ENCODE data around the gene AZIN2.

Gene AZIN2

GRCh38 chr1:33155877-33156538 is 75.1 kb downstream of the AZIN2 start:
- DNase-seq = no peak

GRCh38 chr1:33157131-33157530 is 76.2 kb downstream of the AZIN2 start:
- no peak for DNase-seq

- DNase-seq = no peak
Measured at GRCh38 chr1:33158366-33158765, 77.4 kb downstream of the AZIN2 start.

- DNase-seq = no peak
Measured at GRCh38 chr1:33159577-33159976, 78.6 kb downstream of the AZIN2 start.

- DNase-seq = peak; percentile 78
Measured at GRCh38 chr1:33161061-33161681, 80.2 kb downstream of the AZIN2 start.

GRCh38 chr1:33162141-33162540 is 81.2 kb downstream of the AZIN2 start:
- DNase-seq = no peak

GRCh38 chr1:33163621-33164519 is 82.9 kb downstream of the AZIN2 start:
- peak; percentile 49 for DNase-seq

GRCh38 chr1:33165209-33165608 is 84.3 kb downstream of the AZIN2 start:
- DNase-seq = no peak

- DNase-seq = no peak
Measured at GRCh38 chr1:33165809-33166208, 84.9 kb downstream of the AZIN2 start.

- no peak for DNase-seq
Measured at GRCh38 chr1:33167650-33168447, 86.9 kb downstream of the AZIN2 start.

GRCh38 chr1:33168556-33169289 is 87.8 kb downstream of the AZIN2 start:
- DNase-seq = no peak

GRCh38 chr1:33169290-33170055 is 88.5 kb downstream of the AZIN2 start:
- peak; percentile 31 for DNase-seq
